ENCODE measurements around the gene FBL. TPM values are rescaled to one million over a fixed set of nuclear protein-coding genes. Genes with fewer than 3 reads are reported as not detected.

The FBL gene
- total and polyA plus RNA-seq, 2 of the 8 experiments (the other 6 are each of a cell fraction or from before 2014, with no cell fraction given), result 790 to 1,361 TPM

- TF ChIP-seq ASH2L (IDR thresholded peaks at IDR 0.05; ENCODE audit: low read length) (no peak), NANOG (IDR thresholded peaks at IDR 0.05; ENCODE audit: insufficient read depth, low read depth, low read length, poor library complexity, severe bottlenecking) (no peak), KDM4A (IDR thresholded peaks at IDR 0.05; ENCODE audit: low read depth, low read length, severe bottlenecking) (no peak), CREB1 (IDR thresholded peaks at IDR 0.05) (no peak), FOSL1 (IDR thresholded peaks at IDR 0.05; ENCODE audit: insufficient read depth, low read depth, low read length) (no peak), POLR2A (IDR thresholded peaks at IDR 0.05; ENCODE audit: control extremely low read depth in 1 of 2, low read depth in 2 of 2, low read length in 2 of 2) (no peak), E2F6 (IDR thresholded peaks at IDR 0.05) (no peak; the same call in 1 of the 2 replicates)
These were observed 703 bp upstream of the FBL start (continued) for GRCh38 chr19:39846678-39847486.
